Right lobe of liver (tissue), 6 donors: Measurements from ENCODE around the gene COL18A1. TPM values are rescaled to one million over a fixed set of nuclear protein-coding genes. Genes with fewer than 3 reads are reported as not detected.
"Not testable (repeated sequence)": the region's sequence is repeated elsewhere in the genome, so short reads cannot be mapped to it uniquely, and the experiment has no call there.

Experiments
- ATAC-seq, 4 donors: fragments of 200-7000 bp; cut with Tn5 transposase; one replicate each; pipeline ENCODE4 v1.9.1; 2020; ENCODE audit warnings: mild to moderate bottlenecking in 4 of 4, moderate library complexity in 4 of 4
- DNase-seq, 3 donors: peaks; one replicate each; pipeline ENCODE4 v3.0.0-alpha.2; 2020
- H3K27ac ChIP-seq, 3 donors: fragments of 200-600 bp; one replicate each; pipeline ENCODE4 v1.8.0; 2022
- H3K27me3 ChIP-seq, 2 donors: fragments of 200-600 bp; one replicate each; pipeline ENCODE4 v1.8.0; 2022
- H3K36me3 ChIP-seq, 4 donors: fragments of 200-600 bp; sonication (generic) in 1 of 4; one replicate each; pipeline versions ENCODE4 v1.5.1 to v1.8.0; 2017 to 2022; ENCODE audit warnings: control low read depth in 1 of 4
- H3K4me1 ChIP-seq, 4 donors: fragments of 200-600 bp; sonication (generic) in 1 of 4; one replicate each; pipeline versions ENCODE4 v1.5.1 to v1.8.0; 2017 to 2022; ENCODE audit warnings: control low read depth in 1 of 4
- H3K4me3 ChIP-seq, 3 donors: fragments of 200-600 bp; one replicate each; pipeline ENCODE4 v1.8.0; 2022
- H3K9me3 ChIP-seq, 4 donors: fragments of 200-600 bp; sonication (generic) in 1 of 4; one replicate each; pipeline versions ENCODE4 v1.5.1 to v1.8.0; 2017 to 2022; ENCODE audit warnings: control low read depth in 1 of 4
- CTCF ChIP-seq, 4 donors: fragments of 200-600 bp in 3 of 4; fragments of 450-650 bp in 1 of 4; IDR thresholded peaks; one replicate each; pipeline versions ENCODE4 v1.5.1 to v1.8.0; 2016 to 2022; ENCODE audit warnings: antibody characterized with exemption in 4 of 4, mild to moderate bottlenecking in 2 of 4
- POLR2A ChIP-seq: fragments of 450-650 bp; IDR thresholded peaks from one replicate; pipeline ENCODE4 v1.6.1; 2017; ENCODE audit warnings: antibody characterized with exemption, mild to moderate bottlenecking
- WGBS: methylation state at CpG from one replicate; pipeline ENCODE4 v1.1.6; 2018; ENCODE audit warnings: low coverage, low lambda C conversion rate; ENCODE audit not compliant: insufficient coverage; ENCODE audit errors: missing lambda C conversion rate; 5-methylcytosine and 5-hydroxymethylcytosine counted together
- intact Hi-C, 2 donors: fragments of 100-400 bp; cut with DNase I; formaldehyde crosslinking; loops; one replicate each; pipeline versions ENCODE4 v1.11.2 to v1.14.1; 2022
- total RNA-seq, 6 experiments: library from RNA; depleted of rRNA in 2 of 6; stranded (reverse); fragments of >200 nt in 2 of 6; fragmentation: NEBNext Ultra II Directional in 3 of 6; extraction: Animal tissue kit (Norgen Biotek cat#: 25700) in 3 of 6; gene quantifications; one replicate each; pipeline versions ENCODE4 v1.1.0 to v1.2.4, GENCODE V29; 2016 to 2023
- donor health status: DM: no; HTN: yes; CAD: no.
- donor health status: DM: no; HTN: no; CAD: no.
- donor health status: DM: no; HTN: no; CAD: no.
- donor health status: DM: no; HTN: yes; CAD: no.
- donor health status: DM: no; HTN: yes; CAD: no.

The COL18A1 gene
- total RNA-seq, 6 experiments from 2014 or later = 261 to 487 (median 297) TPM

- no peak for TF ChIP-seq POLR2A
- no peak for TF ChIP-seq CTCF (IDR thresholded peaks at IDR 0.05)
- Histone ChIP-seq H3K36me3 (no peaks in the 10 kb centered on the region), H3K27me3 (no peaks in the 10 kb centered on the region), H3K4me3 (no peak overlapping the region), H3K27ac (no peak overlapping the region), H3K9me3 (no peaks in the 10 kb centered on the region), H3K4me1 (no peaks in the 10 kb centered on the region)
- DNase-seq = peak in 1 of 3 donors; percentile 57
- peak; percentile 23 to 44 (median 24) for ATAC-seq
- WGBS = 83% methylated on average over 1 of the region's 14 CpGs
- intact Hi-C loops = no loop called here
These were observed 38.0 kb upstream of the COL18A1 start for GRCh38 chr21:45366931-45367401.

- ATAC-seq = no peak
- Histone ChIP-seq H3K4me3 (no peak overlapping the region), H3K9me3 (no peaks in the 10 kb centered on the region), H3K27me3 (no peaks in the 10 kb centered on the region), H3K27ac (no peak overlapping the region), H3K4me1 (no peaks in the 10 kb centered on the region), H3K36me3 (no peaks in the 10 kb centered on the region)
- intact Hi-C loops = no loop called here
- WGBS = 77% methylated on average over 12 of the region's 25 CpGs
- no peak for DNase-seq
- TF ChIP-seq POLR2A = no peak
- TF ChIP-seq CTCF (IDR thresholded peaks at IDR 0.05) = no peak
These were observed 37.3 kb upstream of the COL18A1 start for GRCh38 chr21:45367402-45368351.

- H3K27me3 ChIP-seq, H3K36me3 ChIP-seq, DNase-seq, H3K27ac ChIP-seq, intact Hi-C loops, H3K4me3 ChIP-seq, H3K9me3 ChIP-seq, H3K4me1 ChIP-seq, ATAC-seq: not testable (repeated sequence)
- 83% methylated on average over 12 of the region's 23 CpGs for WGBS
These were observed 35.9 kb upstream of the COL18A1 start for GRCh38 chr21:45369018-45369417.

- Histone ChIP-seq H3K27ac (no peak overlapping the region), H3K36me3 (no peaks in the 10 kb centered on the region), H3K9me3 (no peaks in the 10 kb centered on the region), H3K27me3 (no peaks in the 10 kb centered on the region), H3K4me3 (no peak overlapping the region), H3K4me1 (no peaks in the 10 kb centered on the region)
- TF ChIP-seq POLR2A (no peak), CTCF (IDR thresholded peaks at IDR 0.05) (no peak)
- no peak for DNase-seq
- intact Hi-C loops = no loop called here
- ATAC-seq = no peak
- WGBS = 77% methylated on average over 11 of the region's 14 CpGs
These were observed 34.4 kb upstream of the COL18A1 start for GRCh38 chr21:45370575-45370974.

- Histone ChIP-seq H3K27me3 (no peaks in the 10 kb centered on the region), H3K9me3 (no peaks in the 10 kb centered on the region), H3K36me3 (no peaks in the 10 kb centered on the region), H3K4me1 (no peaks in the 10 kb centered on the region), H3K4me3 (no peak overlapping the region), H3K27ac (no peak overlapping the region)
- no peak for ATAC-seq
- intact Hi-C loops = no loop called here
- WGBS = 33% methylated on average over 1 of the region's 13 CpGs
- TF ChIP-seq POLR2A (no peak), CTCF (IDR thresholded peaks at IDR 0.05) (no peak)
- no peak for DNase-seq
These were observed 33.9 kb upstream of the COL18A1 start for GRCh38 chr21:45371081-45371480.
